GM12878 (cell line): Measurements from ENCODE around the gene CFAP57. TPM values are rescaled to one million over a fixed set of nuclear protein-coding genes. Genes with fewer than 3 reads are reported as not detected.

Experiments used
- ATAC-seq: fragments of 200-7000 bp; cut with Tn5 transposase; 3 replicates; pipeline ENCODE4 v1.9.1; 2020; ENCODE audit warnings: mild to moderate bottlenecking, moderate library complexity
- BruUV-seq: library from RNA; stranded (reverse); fragments of 400-500 nt; replicated peaks from 2 replicates; lab custom pipeline; 2021; lab: Mats Ljungman, UMichigan
- CTCF ChIA-PET: fragments of 300-600 bp; sonication (Branson Sonifier 250); formaldehyde crosslinking; extraction: SDS; loops from one replicate; lab custom pipeline; 2021; ENCODE audit warnings: inconsistent platforms; lab: Yijun Ruan, JAX
- POLR2A ChIA-PET: fragments of 350-600 bp; formaldehyde crosslinking; extraction: SDS; loops from one replicate; lab custom pipeline; 2021; ENCODE audit warnings: inconsistent platforms; lab: Charles Lee
- RAD21 ChIA-PET: fragments of 300-600 bp; sonication (Branson Sonifier 250); formaldehyde crosslinking; loops from one replicate; lab custom pipeline; 2023; ENCODE audit warnings: antibody characterized with exemption; ENCODE audit not compliant: unreplicated experiment; lab: Charles Lee
- SMC1A ChIA-PET: fragments of 300-600 bp; sonication (Branson Sonifier 250); formaldehyde crosslinking; loops from one replicate; lab custom pipeline; 2023; ENCODE audit not compliant: unreplicated experiment, uncharacterized antibody; lab: Charles Lee
- DNase-seq: peaks from one replicate; pipeline ENCODE4 v3.0.0-alpha.2; 2011; ENCODE audit warnings: low read depth, low spot score
- FAIRE-seq: peaks from 3 replicates; lab custom pipeline; 2011; peaks lifted over from hg19 to GRCh38; lab: Jason Lieb, UNC
- H2AFZ ChIP-seq: 2 replicates; pipeline ENCODE4 v1.6.0; 2011; ENCODE audit warnings: low read depth, low read length, control low read depth; ENCODE audit not compliant: control insufficient read depth
- H3K27ac ChIP-seq: 2 replicates; pipeline ENCODE4 v1.5.1; 2011; ENCODE audit warnings: control low read depth; ENCODE audit not compliant: control insufficient read depth, insufficient read depth
- H3K27me3 ChIP-seq, 2 experiments: replicated peaks in 1 of 2; 2 replicates each; pipeline versions ENCODE4 v1.6.0 to v1.6.1; 2011; ENCODE audit warnings: low read length in 1 of 2; ENCODE audit not compliant: control insufficient read depth in 2 of 2, insufficient read depth in 2 of 2
- H3K36me3 ChIP-seq, 2 experiments: 2 replicates each; pipeline ENCODE4 v1.5.1; 2011; ENCODE audit warnings: low read length in 1 of 2; ENCODE audit not compliant: control insufficient read depth in 2 of 2, insufficient read depth in 2 of 2
- H3K4me1 ChIP-seq: 2 replicates; pipeline ENCODE4 v1.6.1; 2011; ENCODE audit warnings: mild to moderate bottlenecking, low read length, moderate library complexity, mixed read lengths; ENCODE audit not compliant: control insufficient read depth, insufficient read depth
- H3K4me2 ChIP-seq: 2 replicates; pipeline ENCODE4 v1.6.0; 2011; ENCODE audit warnings: control low read depth; ENCODE audit not compliant: control insufficient read depth, insufficient read depth
- H3K4me3 ChIP-seq: fragments of 200-600 bp; sonication (generic); 2 replicates; pipeline ENCODE4 v1.5.1; 2016
- H3K79me2 ChIP-seq: 2 replicates; pipeline ENCODE4 v1.6.0; 2011; ENCODE audit warnings: low read length; ENCODE audit not compliant: control insufficient read depth, insufficient read depth
- H3K9ac ChIP-seq: 2 replicates; pipeline ENCODE4 v1.8.0; 2011; ENCODE audit warnings: low read length, control low read depth, mixed read lengths; ENCODE audit not compliant: control insufficient read depth, insufficient read depth
- H3K9me3 ChIP-seq: replicated peaks from 3 replicates; pipeline ENCODE4 v1.5.1; 2011; ENCODE audit warnings: mild to moderate bottlenecking, low read length; ENCODE audit not compliant: control insufficient read depth, insufficient read depth
- H4K20me1 ChIP-seq: 2 replicates; pipeline ENCODE4 v1.6.0; 2011; ENCODE audit not compliant: control insufficient read depth, insufficient read depth
- CBX5 ChIP-seq: sonication (generic); IDR thresholded peaks from 2 replicates; pipeline ENCODE4 v1.6.1; 2016; ENCODE audit warnings: low read depth, moderate library complexity, mild to moderate bottlenecking, inconsistent platforms
- ESRRA ChIP-seq: IDR thresholded peaks from 2 replicates; pipeline ENCODE4 v1.6.1; 2012; ENCODE audit warnings: mild to moderate bottlenecking, low read length, improper control_type of control experiment
- EZH2 ChIP-seq: IDR thresholded peaks from 2 replicates; pipeline ENCODE4 v1.6.1; 2012; ENCODE audit warnings: low read depth, mild to moderate bottlenecking, control low read depth, inconsistent platforms, low read length, borderline replicate concordance; ENCODE audit not compliant: control insufficient read depth
- FOS ChIP-seq: IDR thresholded peaks from 3 replicates; pipeline ENCODE4 v1.6.1; 2011; ENCODE audit warnings: borderline replicate concordance; ENCODE audit not compliant: insufficient read length; ENCODE audit errors: extremely low read depth
- NFYA ChIP-seq: IDR thresholded peaks from 2 replicates; pipeline ENCODE4 v1.6.1; 2011; ENCODE audit warnings: low read depth, mild to moderate bottlenecking, low read length, improper control_type of control experiment, borderline replicate concordance
- POLR2AphosphoS5 ChIP-seq: IDR thresholded peaks from 2 replicates; pipeline ENCODE4 v1.6.1; 2011; ENCODE audit warnings: mild to moderate bottlenecking, low read length, inconsistent platforms
- RCOR1 ChIP-seq: conservative IDR thresholded peaks from 2 replicates; pipeline ENCODE4 v1.6.1; 2012; ENCODE audit warnings: low read depth, low read length, improper control_type of control experiment
- SIN3A ChIP-seq: IDR thresholded peaks from 2 replicates; pipeline ENCODE4 v1.6.1; 2012; ENCODE audit warnings: low read depth, low read length, improper control_type of control experiment
- ZSCAN29 ChIP-seq: fragments of 450-650 bp; IDR thresholded peaks from 2 replicates; pipeline ENCODE4 v1.6.1; 2017; ENCODE audit warnings: mild to moderate bottlenecking, moderate library complexity
- WGBS: methylation state at CpG from one replicate; pipeline ENCODE4 v1.1.6; 2016; ENCODE audit warnings: low lambda C conversion rate; ENCODE audit not compliant: insufficient replicate concordance, insufficient coverage; ENCODE audit errors: missing lambda C conversion rate; 5-methylcytosine and 5-hydroxymethylcytosine counted together
- in situ Hi-C: fragments of 300-500 bp; cut with MboI; formaldehyde crosslinking; loops from 9 replicates; pipeline ENCODE4 v1.14.3; 2018; ENCODE audit warnings: mixed read lengths
- intact Hi-C: fragments of 100-400 bp; cut with micrococcal nuclease; formaldehyde crosslinking; loops from one replicate; pipeline ENCODE4 v1.14.2; 2022; ENCODE audit not compliant: unreplicated experiment
- polyA plus RNA-seq, 11 experiments: library from polyadenylated mRNA; depleted of rRNA in 4 of 11; unstranded in 6 of 11; stranded (reverse) in 5 of 11; fragments of >200 nt; fragmentation: Nextera tagmentation in 4 of 11; fragmentation: Illumina TruSeq in 1 of 11; extraction: Ambion mirVana in 4 of 11; extraction: Trizol in 1 of 11; gene quantifications; 1 replicate in 1 of 11; 2 replicates in 10 of 11; pipeline versions ENCODE4 v1.2.1 to v1.2.3, GENCODE V29; 2011 to 2016; ENCODE audit warnings: inconsistent platforms in 2 of 11, missing spikeins in 2 of 11, low read depth in 1 of 11
- total RNA-seq, 4 experiments: library from RNA; depleted of rRNA in 3 of 4; stranded (reverse); fragments of >200 nt in 3 of 4; fragmentation: Illumina TruSeq in 1 of 4; extraction: Trizol in 1 of 4; gene quantifications; 2 replicates each; pipeline versions ENCODE4 v1.2.1 to v1.2.3, GENCODE V29; 2013 to 2021
- TF ChIP-seq, protein P1 (sequence below): fragments of 450-650 bp; IDR thresholded peaks from 2 replicates; pipeline ENCODE4 v1.6.1; 2017; ENCODE audit warnings: mild to moderate bottlenecking, moderate library complexity
- TF ChIP-seq, protein P2 (sequence below): IDR thresholded peaks from 2 replicates; pipeline ENCODE4 v1.6.1; 2012; ENCODE audit warnings: improper control_type of control experiment, low read depth, low read length; ENCODE audit not compliant: insufficient replicate concordance
- TF ChIP-seq, protein P3 (sequence below): fragments of 150-350 bp; IDR thresholded peaks from 2 replicates; pipeline ENCODE4 v1.6.1; 2014; ENCODE audit warnings: mild to moderate bottlenecking, low read depth, low read length

The CFAP57 gene
- total and polyA plus RNA-seq, 10 of the 15 experiments (the other 5 are each of a cell fraction or from before 2014, with no cell fraction given) = 0.45 to 4.8 (median 1.3) TPM

DNA sequence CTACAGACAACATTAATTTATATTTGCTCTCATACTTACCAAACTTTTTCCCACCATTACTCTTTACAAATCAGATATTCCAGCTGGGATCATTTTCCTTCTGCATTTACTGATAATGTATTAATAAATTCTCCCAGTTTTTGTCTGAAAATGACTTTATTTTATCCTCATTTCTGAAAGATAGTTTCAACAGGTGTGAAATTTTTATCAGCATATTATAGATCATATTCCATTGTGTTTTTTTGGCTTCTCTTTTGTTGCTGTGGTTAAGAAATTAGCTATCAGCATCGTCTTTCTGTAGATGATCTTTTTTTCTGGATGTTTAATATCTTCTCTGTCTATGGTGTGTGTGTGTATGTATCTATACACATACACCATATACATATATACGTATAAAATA is 2.7 kb downstream of the CFAP57 start (continued):
- TF ChIP-seq, protein P1, sequence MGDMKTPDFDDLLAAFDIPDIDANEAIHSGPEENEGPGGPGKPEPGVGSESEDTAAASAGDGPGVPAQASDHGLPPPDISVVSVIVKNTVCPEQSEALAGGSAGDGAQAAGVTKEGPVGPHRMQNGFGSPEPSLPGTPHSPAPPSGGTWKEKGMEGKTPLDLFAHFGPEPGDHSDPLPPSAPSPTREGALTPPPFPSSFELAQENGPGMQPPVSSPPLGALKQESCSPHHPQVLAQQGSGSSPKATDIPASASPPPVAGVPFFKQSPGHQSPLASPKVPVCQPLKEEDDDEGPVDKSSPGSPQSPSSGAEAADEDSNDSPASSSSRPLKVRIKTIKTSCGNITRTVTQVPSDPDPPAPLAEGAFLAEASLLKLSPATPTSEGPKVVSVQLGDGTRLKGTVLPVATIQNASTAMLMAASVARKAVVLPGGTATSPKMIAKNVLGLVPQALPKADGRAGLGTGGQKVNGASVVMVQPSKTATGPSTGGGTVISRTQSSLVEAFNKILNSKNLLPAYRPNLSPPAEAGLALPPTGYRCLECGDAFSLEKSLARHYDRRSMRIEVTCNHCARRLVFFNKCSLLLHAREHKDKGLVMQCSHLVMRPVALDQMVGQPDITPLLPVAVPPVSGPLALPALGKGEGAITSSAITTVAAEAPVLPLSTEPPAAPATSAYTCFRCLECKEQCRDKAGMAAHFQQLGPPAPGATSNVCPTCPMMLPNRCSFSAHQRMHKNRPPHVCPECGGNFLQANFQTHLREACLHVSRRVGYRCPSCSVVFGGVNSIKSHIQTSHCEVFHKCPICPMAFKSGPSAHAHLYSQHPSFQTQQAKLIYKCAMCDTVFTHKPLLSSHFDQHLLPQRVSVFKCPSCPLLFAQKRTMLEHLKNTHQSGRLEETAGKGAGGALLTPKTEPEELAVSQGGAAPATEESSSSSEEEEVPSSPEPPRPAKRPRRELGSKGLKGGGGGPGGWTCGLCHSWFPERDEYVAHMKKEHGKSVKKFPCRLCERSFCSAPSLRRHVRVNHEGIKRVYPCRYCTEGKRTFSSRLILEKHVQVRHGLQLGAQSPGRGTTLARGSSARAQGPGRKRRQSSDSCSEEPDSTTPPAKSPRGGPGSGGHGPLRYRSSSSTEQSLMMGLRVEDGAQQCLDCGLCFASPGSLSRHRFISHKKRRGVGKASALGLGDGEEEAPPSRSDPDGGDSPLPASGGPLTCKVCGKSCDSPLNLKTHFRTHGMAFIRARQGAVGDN = no peak

DNA sequence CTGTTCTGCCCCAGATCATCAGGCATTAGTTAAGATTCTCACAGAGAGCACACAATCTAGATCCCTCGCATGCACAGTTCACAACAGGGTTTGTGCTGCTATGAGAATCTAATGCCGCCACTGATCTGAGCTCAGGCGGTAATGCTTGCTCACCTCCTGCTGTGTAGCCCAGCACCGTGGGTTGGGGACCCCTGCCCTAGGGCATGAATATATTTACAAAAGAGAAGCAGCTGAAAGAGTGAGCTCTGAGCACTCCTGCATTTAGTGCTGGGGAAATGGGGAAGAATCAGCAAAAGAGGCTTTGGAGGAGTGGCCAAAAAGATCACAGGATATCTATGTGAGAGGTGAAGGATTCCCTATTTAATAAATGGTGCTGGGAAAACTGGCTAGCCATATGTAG is 5.6 kb downstream of the CFAP57 start:
- Histone ChIP-seq H3K9ac (no peak overlapping the region), H3K4me3 (no peak overlapping the region), H3K4me1 (no peaks in the 10 kb centered on the region), H3K79me2 (no peaks in the 10 kb centered on the region), H3K27ac (no peak overlapping the region), H3K36me3 (no peaks in the 10 kb centered on the region), H3K4me2 (no peak overlapping the region), H4K20me1 (no peaks in the 10 kb centered on the region), H3K9me3 (no peaks in the 10 kb centered on the region), H3K27me3 (no peaks in the 10 kb centered on the region; a peak in 1 of 4 replicates), H2AFZ (no peak overlapping the region)
- DNase-seq (no peak), FAIRE-seq (no peak), ATAC-seq (no peak)
- no TSS peak for BruUV-seq
- RAD21 ChIA-PET = no interaction called here
- WGBS = 71% methylated on average over 4 of the region's 4 CpGs
- in situ Hi-C loops = no loop called here
- CTCF ChIA-PET = no interaction called here
- POLR2A ChIA-PET = no interaction called here
- SMC1A ChIA-PET = no interaction called here
- intact Hi-C loops = no loop called here
- no peak for TF ChIP-seq ZSCAN29
- no peak for TF ChIP-seq FOS
- TF ChIP-seq CBX5 = no peak
- TF ChIP-seq, protein P2, sequence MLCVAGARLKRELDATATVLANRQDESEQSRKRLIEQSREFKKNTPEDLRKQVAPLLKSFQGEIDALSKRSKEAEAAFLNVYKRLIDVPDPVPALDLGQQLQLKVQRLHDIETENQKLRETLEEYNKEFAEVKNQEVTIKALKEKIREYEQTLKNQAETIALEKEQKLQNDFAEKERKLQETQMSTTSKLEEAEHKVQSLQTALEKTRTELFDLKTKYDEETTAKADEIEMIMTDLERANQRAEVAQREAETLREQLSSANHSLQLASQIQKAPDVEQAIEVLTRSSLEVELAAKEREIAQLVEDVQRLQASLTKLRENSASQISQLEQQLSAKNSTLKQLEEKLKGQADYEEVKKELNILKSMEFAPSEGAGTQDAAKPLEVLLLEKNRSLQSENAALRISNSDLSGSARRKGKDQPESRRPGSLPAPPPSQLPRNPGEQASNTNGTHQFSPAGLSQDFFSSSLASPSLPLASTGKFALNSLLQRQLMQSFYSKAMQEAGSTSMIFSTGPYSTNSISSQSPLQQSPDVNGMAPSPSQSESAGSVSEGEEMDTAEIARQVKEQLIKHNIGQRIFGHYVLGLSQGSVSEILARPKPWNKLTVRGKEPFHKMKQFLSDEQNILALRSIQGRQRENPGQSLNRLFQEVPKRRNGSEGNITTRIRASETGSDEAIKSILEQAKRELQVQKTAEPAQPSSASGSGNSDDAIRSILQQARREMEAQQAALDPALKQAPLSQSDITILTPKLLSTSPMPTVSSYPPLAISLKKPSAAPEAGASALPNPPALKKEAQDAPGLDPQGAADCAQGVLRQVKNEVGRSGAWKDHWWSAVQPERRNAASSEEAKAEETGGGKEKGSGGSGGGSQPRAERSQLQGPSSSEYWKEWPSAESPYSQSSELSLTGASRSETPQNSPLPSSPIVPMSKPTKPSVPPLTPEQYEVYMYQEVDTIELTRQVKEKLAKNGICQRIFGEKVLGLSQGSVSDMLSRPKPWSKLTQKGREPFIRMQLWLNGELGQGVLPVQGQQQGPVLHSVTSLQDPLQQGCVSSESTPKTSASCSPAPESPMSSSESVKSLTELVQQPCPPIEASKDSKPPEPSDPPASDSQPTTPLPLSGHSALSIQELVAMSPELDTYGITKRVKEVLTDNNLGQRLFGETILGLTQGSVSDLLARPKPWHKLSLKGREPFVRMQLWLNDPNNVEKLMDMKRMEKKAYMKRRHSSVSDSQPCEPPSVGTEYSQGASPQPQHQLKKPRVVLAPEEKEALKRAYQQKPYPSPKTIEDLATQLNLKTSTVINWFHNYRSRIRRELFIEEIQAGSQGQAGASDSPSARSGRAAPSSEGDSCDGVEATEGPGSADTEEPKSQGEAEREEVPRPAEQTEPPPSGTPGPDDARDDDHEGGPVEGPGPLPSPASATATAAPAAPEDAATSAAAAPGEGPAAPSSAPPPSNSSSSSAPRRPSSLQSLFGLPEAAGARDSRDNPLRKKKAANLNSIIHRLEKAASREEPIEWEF = no peak
- no peak for TF ChIP-seq POLR2AphosphoS5
- TF ChIP-seq SIN3A = no peak
- TF ChIP-seq NFYA = no peak
- no peak for TF ChIP-seq EZH2
- no peak for TF ChIP-seq ESRRA
- no peak for TF ChIP-seq RCOR1
- TF ChIP-seq, protein P3, sequence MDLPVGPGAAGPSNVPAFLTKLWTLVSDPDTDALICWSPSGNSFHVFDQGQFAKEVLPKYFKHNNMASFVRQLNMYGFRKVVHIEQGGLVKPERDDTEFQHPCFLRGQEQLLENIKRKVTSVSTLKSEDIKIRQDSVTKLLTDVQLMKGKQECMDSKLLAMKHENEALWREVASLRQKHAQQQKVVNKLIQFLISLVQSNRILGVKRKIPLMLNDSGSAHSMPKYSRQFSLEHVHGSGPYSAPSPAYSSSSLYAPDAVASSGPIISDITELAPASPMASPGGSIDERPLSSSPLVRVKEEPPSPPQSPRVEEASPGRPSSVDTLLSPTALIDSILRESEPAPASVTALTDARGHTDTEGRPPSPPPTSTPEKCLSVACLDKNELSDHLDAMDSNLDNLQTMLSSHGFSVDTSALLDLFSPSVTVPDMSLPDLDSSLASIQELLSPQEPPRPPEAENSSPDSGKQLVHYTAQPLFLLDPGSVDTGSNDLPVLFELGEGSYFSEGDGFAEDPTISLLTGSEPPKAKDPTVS = no peak
